Neural cell (in vitro differentiated cells): ENCODE results near the gene HECW1.

Source experiments
- CTCF ChIP-seq: fragments of 450-650 bp; IDR thresholded peaks from 2 replicates; pipeline ENCODE4 v1.5.1; 2014; ENCODE audit warnings: antibody characterized with exemption, mild to moderate bottlenecking, moderate library complexity; ENCODE audit not compliant: poor library complexity, severe bottlenecking
- EP300 ChIP-seq: fragments of 450-650 bp; conservative IDR thresholded peaks from 2 replicates; pipeline ENCODE4 v1.6.1; 2014; ENCODE audit warnings: antibody characterized with exemption, mild to moderate bottlenecking, moderate library complexity; ENCODE audit not compliant: poor library complexity, severe bottlenecking
- EZH2 ChIP-seq: fragments of 200-600, 300-800 bp; shearing (Covaris generic), sonication (generic); IDR thresholded peaks from 2 replicates; pipeline ENCODE4 v1.6.1; 2014; ENCODE audit warnings: antibody characterized with exemption, low read length, borderline replicate concordance, mild to moderate bottlenecking; ENCODE audit not compliant: insufficient read depth, poor library complexity, severe bottlenecking
- MXI1 ChIP-seq: fragments of 450-650 bp; conservative IDR thresholded peaks from 2 replicates; pipeline ENCODE4 v1.6.1; 2014; ENCODE audit warnings: antibody characterized with exemption, mild to moderate bottlenecking; ENCODE audit not compliant: poor library complexity, severe bottlenecking
- REST ChIP-seq: IDR thresholded peaks from 2 replicates; pipeline ENCODE4 v1.6.1; 2012; ENCODE audit warnings: borderline replicate concordance
- SMC3 ChIP-seq: fragments of 450-650 bp; conservative IDR thresholded peaks from 2 replicates; pipeline ENCODE4 v1.6.1; 2014; ENCODE audit warnings: antibody characterized with exemption, mild to moderate bottlenecking, moderate library complexity; ENCODE audit not compliant: poor library complexity

- TF ChIP-seq EZH2 (no peak), CTCF (no peak), MXI1 (no peak), SMC3 (no peak), REST (no peak), EP300 (no peak)
These were observed 273.4 kb downstream of the HECW1 start for GRCh38 chr7:43385856-43386255.
